ENCODE measurements around the gene GSTA5.
"Not testable (repeated sequence)": the region's sequence is repeated elsewhere in the genome, so short reads cannot be mapped to it uniquely, and the experiment has no call there.

The GSTA5 gene

GRCh38 chr6:52787917-52788316 lies 52.7 kb downstream of the GSTA5 start:
- no peak for DNase-seq (ENCODE audit: low read depth)

DNA sequence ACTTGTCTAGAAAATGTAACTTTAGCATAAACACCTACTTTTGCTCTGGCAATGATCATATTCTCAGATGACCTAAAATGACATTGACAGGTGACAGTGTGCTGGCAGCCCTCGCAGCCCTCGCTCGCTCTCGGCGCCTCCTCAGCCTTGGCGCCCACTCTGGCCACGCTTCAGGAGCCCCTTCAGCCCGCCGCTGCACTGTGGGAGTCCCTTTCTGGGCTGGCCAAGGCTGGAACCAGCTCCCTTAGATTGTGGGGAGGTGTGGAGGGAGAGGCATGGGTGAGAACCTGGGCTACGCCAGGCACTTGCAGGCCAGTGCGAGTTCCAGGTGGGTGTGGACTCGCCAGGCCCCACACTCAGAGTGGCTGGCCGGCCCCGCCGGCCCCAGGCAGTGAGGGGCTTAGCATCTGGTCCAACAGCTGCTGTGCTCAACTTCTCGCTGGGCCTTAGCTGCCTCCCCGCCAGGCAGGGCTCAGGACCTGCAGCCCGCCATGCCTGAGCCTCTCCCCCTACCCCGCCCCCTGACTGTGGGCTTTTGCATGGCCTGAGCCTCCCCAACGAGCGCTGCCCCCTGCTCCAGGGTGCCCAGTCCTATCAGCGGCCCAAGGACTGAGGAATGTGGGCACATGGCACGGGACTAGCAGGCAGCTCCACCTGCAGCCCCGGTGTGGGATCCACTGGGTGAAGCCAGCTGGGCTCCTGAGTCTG lies 54.2 kb downstream of the GSTA5 start:
- DNase-seq (ENCODE audit: low read depth) = no peak

- not testable (repeated sequence) for DNase-seq (ENCODE audit: low read depth)
Measured at GRCh38 chr6:52782696-52783274, 57.8 kb downstream of the GSTA5 start.

- DNase-seq (ENCODE audit: low read depth) = not testable (repeated sequence)
Measured at GRCh38 chr6:52782209-52782608, 58.4 kb downstream of the GSTA5 start.

Data from stimulated activated CD8-positive, alpha-beta memory T cell treated with anti-CD3 and anti-CD28 coated beads, Interleukin-12 subunit alpha, Interleukin-12 subunit beta, amount 100 ng/mL, for 4 hours (primary cell).